ENCODE results near the gene UBE2D1. TPM values are rescaled to one million over a fixed set of nuclear protein-coding genes. Genes with fewer than 3 reads are reported as not detected.
A peak's percentile ranks its signal among the peaks of the same experiment; 100 is the strongest.

Gene UBE2D1
- total RNA-seq, 1 donor from 2014 or later = 56.0 TPM

GRCh38 chr10:58356756-58357155 lies 21.9 kb downstream of the UBE2D1 start:
- intact Hi-C loops (cut with micrococcal nuclease) = no loop called here
- H3K27me3 ChIP-seq (ENCODE audit: low read depth) = no peaks in the 10 kb centered on the region
- peak overlapping the region; percentile 12 for H3K4me3 ChIP-seq
- H3K27ac ChIP-seq (replicated peaks) = peak overlapping the region; percentile 55
- H3K4me1 ChIP-seq = peaks cover 89% of the 10 kb centered on the region
- TF ChIP-seq, protein P1, sequence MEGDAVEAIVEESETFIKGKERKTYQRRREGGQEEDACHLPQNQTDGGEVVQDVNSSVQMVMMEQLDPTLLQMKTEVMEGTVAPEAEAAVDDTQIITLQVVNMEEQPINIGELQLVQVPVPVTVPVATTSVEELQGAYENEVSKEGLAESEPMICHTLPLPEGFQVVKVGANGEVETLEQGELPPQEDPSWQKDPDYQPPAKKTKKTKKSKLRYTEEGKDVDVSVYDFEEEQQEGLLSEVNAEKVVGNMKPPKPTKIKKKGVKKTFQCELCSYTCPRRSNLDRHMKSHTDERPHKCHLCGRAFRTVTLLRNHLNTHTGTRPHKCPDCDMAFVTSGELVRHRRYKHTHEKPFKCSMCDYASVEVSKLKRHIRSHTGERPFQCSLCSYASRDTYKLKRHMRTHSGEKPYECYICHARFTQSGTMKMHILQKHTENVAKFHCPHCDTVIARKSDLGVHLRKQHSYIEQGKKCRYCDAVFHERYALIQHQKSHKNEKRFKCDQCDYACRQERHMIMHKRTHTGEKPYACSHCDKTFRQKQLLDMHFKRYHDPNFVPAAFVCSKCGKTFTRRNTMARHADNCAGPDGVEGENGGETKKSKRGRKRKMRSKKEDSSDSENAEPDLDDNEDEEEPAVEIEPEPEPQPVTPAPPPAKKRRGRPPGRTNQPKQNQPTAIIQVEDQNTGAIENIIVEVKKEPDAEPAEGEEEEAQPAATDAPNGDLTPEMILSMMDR (IDR thresholded peaks at IDR 0.05; ENCODE audit: borderline replicate concordance) = no peak
- no peaks in the 10 kb centered on the region for H3K9me3 ChIP-seq (replicated peaks)
- DNase-seq = no peak
- H3K36me3 ChIP-seq = peaks cover 7% of the 10 kb centered on the region

- peaks cover 73% of the 10 kb centered on the region for H3K4me1 ChIP-seq
- peak overlapping the region; percentile 12 for H3K4me3 ChIP-seq
- no peaks in the 10 kb centered on the region for H3K27me3 ChIP-seq (ENCODE audit: low read depth)
- intact Hi-C loops (cut with micrococcal nuclease) = no loop called here
- H3K36me3 ChIP-seq = peaks cover 21% of the 10 kb centered on the region
- no peak for DNase-seq
- H3K9me3 ChIP-seq (replicated peaks) = no peaks in the 10 kb centered on the region
- H3K27ac ChIP-seq (replicated peaks) = peak overlapping the region; percentile 55
- TF ChIP-seq, protein P1 (IDR thresholded peaks at IDR 0.05; ENCODE audit: borderline replicate concordance) = no peak
These were observed 23.6 kb downstream of the UBE2D1 start for GRCh38 chr10:58358314-58358933.

DNA sequence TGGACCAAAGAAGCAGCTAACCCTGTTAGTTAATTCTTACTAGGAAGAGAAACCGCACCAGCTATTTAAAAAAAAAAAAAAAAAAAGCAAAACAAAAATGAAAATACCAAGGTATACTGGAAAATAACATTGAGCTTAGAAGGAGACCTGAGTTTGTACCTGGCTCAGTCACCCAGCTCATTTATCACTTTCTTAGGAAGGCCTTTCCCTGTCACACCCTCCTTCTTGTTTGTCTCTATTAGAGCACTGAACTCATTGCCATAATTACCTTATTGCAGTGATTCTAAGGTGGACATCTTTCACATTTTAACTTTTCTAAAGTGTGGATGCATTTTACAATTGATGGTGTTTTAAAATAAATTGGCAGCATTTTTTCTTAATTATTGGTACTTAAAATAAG lies 24.1 kb downstream of the UBE2D1 start:
- Histone ChIP-seq H3K4me1 (peaks cover 67% of the 10 kb centered on the region), H3K27ac (replicated peaks) (peak overlapping the region; percentile 55), H3K36me3 (peaks cover 26% of the 10 kb centered on the region), H3K9me3 (replicated peaks) (no peaks in the 10 kb centered on the region), H3K4me3 (no peak overlapping the region), H3K27me3 (ENCODE audit: low read depth) (no peaks in the 10 kb centered on the region)
- TF ChIP-seq, protein P1 (IDR thresholded peaks at IDR 0.05; ENCODE audit: borderline replicate concordance) = no peak
- no peak for DNase-seq
- intact Hi-C loops (cut with micrococcal nuclease) = no loop called here

- H3K9me3 ChIP-seq (replicated peaks) = no peaks in the 10 kb centered on the region
- H3K27ac ChIP-seq (replicated peaks) = no peak overlapping the region
- no peaks in the 10 kb centered on the region for H3K27me3 ChIP-seq (ENCODE audit: low read depth)
- intact Hi-C loops (cut with micrococcal nuclease) = no loop called here
- H3K36me3 ChIP-seq = peaks cover 32% of the 10 kb centered on the region
- no peak overlapping the region for H3K4me3 ChIP-seq
- TF ChIP-seq, protein P1 (IDR thresholded peaks at IDR 0.05; ENCODE audit: borderline replicate concordance) = no peak
- peaks cover 61% of the 10 kb centered on the region for H3K4me1 ChIP-seq
- DNase-seq = no peak
These were observed 24.7 kb downstream of the UBE2D1 start for GRCh38 chr10:58359541-58359940.

DNA sequence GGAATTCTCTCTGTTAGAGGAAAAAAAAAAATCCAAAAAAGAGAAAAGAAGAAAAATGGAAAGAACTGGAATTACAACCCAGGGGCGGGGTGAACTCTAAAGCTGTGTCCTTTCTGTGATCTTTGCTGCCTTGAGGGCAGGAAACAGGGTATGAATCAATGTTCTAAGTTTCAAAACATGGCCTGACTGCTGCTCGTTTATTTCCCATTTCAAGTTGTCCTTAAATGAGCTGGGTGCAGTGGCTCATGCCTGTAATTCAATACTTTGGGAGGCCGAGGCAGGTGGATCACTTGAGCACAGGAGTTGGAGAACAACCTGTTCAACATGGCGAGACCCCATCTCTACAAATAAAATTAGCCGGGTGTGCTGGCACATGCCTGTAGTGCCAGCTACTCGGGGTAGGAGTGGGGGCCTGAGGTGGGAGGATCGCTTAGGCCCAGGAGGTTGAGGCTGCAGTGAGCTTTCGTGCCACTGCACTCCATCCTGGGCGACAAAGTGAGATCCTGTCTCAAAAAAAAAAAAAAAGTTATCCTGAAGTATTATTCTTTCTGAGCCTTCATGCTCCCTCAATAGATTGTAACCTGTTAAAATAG lies 25.7 kb downstream of the UBE2D1 start:
- Histone ChIP-seq H3K27ac (replicated peaks) (no peak overlapping the region), H3K27me3 (ENCODE audit: low read depth) (no peaks in the 10 kb centered on the region), H3K9me3 (replicated peaks) (no peaks in the 10 kb centered on the region), H3K4me1 (peaks cover 52% of the 10 kb centered on the region), H3K4me3 (no peak overlapping the region), H3K36me3 (peaks cover 42% of the 10 kb centered on the region)
- intact Hi-C loops (cut with micrococcal nuclease) = no loop called here
- DNase-seq = no peak
- TF ChIP-seq, protein P1 (IDR thresholded peaks at IDR 0.05; ENCODE audit: borderline replicate concordance) = no peak
